ENCODE measurements around the gene TWF2.

Gene TWF2

DNA sequence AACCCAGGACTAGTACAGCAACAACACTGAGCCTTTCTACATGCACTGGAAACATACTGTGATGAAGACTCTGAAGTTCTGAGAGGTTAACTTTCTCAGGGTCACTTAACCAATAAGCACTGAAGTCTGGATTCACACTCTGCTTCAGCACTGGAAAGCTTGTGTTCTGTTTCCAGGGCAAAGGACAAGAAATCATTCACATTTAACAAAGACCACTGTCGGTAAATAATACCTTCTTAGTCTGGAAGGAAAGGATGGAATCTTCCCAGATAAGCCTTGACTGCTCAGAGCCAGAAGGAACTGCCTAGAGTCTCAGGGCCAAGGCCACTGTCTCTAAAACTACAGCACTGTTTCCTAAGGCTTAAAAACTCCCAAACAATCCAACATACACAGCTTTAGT lies 44.3 kb upstream of the TWF2 start:
- no peak for TF ChIP-seq EZH2phosphoT487 (IDR thresholded peaks at IDR 0.05; ENCODE audit: low read depth)
- TF ChIP-seq, protein P1, sequence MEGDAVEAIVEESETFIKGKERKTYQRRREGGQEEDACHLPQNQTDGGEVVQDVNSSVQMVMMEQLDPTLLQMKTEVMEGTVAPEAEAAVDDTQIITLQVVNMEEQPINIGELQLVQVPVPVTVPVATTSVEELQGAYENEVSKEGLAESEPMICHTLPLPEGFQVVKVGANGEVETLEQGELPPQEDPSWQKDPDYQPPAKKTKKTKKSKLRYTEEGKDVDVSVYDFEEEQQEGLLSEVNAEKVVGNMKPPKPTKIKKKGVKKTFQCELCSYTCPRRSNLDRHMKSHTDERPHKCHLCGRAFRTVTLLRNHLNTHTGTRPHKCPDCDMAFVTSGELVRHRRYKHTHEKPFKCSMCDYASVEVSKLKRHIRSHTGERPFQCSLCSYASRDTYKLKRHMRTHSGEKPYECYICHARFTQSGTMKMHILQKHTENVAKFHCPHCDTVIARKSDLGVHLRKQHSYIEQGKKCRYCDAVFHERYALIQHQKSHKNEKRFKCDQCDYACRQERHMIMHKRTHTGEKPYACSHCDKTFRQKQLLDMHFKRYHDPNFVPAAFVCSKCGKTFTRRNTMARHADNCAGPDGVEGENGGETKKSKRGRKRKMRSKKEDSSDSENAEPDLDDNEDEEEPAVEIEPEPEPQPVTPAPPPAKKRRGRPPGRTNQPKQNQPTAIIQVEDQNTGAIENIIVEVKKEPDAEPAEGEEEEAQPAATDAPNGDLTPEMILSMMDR (IDR thresholded peaks at IDR 0.05; ENCODE audit: low read depth, low read length) = no peak
- no peaks in the 10 kb centered on the region for H3K27me3 ChIP-seq (ENCODE audit: low read depth, low read length)
- H4K20me1 ChIP-seq (ENCODE audit: insufficient read depth, low read length) = no peaks in the 10 kb centered on the region
- peaks cover 21% of the 10 kb centered on the region for H3K4me1 ChIP-seq (ENCODE audit: low read length)
- no peak overlapping the region for H3K9ac ChIP-seq (ENCODE audit: low read length)
- no peak overlapping the region for H3K27ac ChIP-seq (ENCODE audit: low read length)
- H3K36me3 ChIP-seq (replicated peaks; ENCODE audit: low read depth, low read length) = no peaks in the 10 kb centered on the region
- no peaks in the 10 kb centered on the region for H3K9me3 ChIP-seq (ENCODE audit: insufficient read depth, low read length)
- peaks cover 18% of the 10 kb centered on the region for H3K79me2 ChIP-seq (ENCODE audit: low read length)
- no peak overlapping the region for H2AFZ ChIP-seq (ENCODE audit: low read depth, low read length)
- no peak overlapping the region for H3K4me2 ChIP-seq (ENCODE audit: low read length)
- H3K4me3 ChIP-seq (ENCODE audit: low read length) = no peak overlapping the region

DNA sequence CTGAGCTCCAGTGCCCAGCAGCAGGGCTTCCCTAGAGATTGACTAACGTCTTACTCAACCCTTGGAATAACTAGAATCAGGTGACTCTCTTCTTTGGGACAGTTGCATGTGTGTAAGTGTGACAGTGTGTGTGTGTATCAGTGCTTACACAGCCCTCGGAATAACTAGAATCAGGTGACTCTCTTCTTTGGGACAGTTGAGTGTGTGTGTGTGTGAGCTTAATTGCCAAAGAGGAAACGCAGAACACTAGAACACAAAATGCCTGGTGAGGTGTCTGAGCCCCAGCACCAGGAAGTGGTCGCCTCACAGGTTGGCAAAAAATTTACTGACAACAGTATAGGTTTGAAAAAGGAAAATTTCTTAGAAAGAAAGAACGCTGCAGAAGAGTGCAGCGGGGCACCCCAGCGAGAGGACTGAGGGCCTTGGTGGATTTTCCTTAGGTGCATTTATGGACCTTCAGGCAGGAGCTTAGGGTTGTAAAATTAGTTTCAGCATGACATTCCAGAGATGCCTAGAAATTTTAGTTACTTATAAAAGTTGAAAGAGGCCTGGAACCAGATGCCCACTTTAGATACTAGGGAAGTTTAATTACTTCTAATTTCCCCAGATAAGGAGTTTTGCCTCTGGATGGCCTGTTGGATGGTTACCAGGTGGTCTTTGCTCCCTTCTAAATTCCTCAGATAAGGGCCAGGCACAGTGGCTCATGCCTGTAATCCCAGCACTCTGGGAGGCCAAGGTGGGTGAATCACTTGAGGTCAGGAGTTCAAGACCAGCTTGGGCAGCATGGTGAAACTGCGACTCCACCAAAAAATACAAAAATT lies 43.2 kb upstream of the TWF2 start:
- Histone ChIP-seq H3K79me2 (ENCODE audit: low read length) (peaks cover 27% of the 10 kb centered on the region), H2AFZ (ENCODE audit: low read depth, low read length) (no peak overlapping the region), H3K9ac (ENCODE audit: low read length) (no peak overlapping the region), H3K9me3 (ENCODE audit: insufficient read depth, low read length) (no peaks in the 10 kb centered on the region), H3K36me3 (replicated peaks; ENCODE audit: low read depth, low read length) (peaks cover 1% of the 10 kb centered on the region), H4K20me1 (ENCODE audit: insufficient read depth, low read length) (peaks cover 5% of the 10 kb centered on the region), H3K4me3 (ENCODE audit: low read length) (no peak overlapping the region), H3K4me2 (ENCODE audit: low read length) (no peak overlapping the region), H3K4me1 (ENCODE audit: low read length) (peaks cover 21% of the 10 kb centered on the region), H3K27ac (ENCODE audit: low read length) (no peak overlapping the region), H3K27me3 (ENCODE audit: low read depth, low read length) (no peaks in the 10 kb centered on the region)
- TF ChIP-seq EZH2phosphoT487 (IDR thresholded peaks at IDR 0.05; ENCODE audit: low read depth) = no peak
- TF ChIP-seq, protein P1 (IDR thresholded peaks at IDR 0.05; ENCODE audit: low read depth, low read length) = no peak

DNA sequence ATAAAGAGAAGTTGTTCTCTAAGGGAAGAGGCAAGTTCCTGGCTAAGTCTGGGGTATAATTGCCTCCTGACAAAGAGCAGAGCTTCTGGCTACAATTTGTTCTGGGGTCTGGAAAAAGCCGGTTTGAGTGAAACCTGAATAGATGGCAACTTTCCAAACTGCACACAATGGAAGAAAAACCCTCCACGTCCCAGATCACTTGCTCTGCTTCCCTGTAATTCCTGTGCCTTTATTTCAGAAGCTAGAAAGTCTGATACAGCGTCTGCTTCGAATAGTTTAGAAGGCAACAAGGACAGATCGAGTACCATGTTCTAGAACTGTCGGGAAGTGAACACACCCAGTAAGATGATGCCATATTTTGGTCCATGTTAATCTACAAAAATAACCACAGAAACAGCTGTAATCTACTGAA lies 41.1 kb upstream of the TWF2 start:
- Histone ChIP-seq H3K27me3 (ENCODE audit: low read depth, low read length) (no peaks in the 10 kb centered on the region), H3K27ac (ENCODE audit: low read length) (no peak overlapping the region), H2AFZ (ENCODE audit: low read depth, low read length) (no peak overlapping the region), H3K9me3 (ENCODE audit: insufficient read depth, low read length) (no peaks in the 10 kb centered on the region), H3K9ac (ENCODE audit: low read length) (no peak overlapping the region), H3K4me3 (ENCODE audit: low read length) (0 out of 2 replicates have a peak overlapping the region, but pooled peaks have one; percentile 84), H3K79me2 (ENCODE audit: low read length) (peaks cover 44% of the 10 kb centered on the region), H4K20me1 (ENCODE audit: insufficient read depth, low read length) (peaks cover 24% of the 10 kb centered on the region), H3K4me1 (ENCODE audit: low read length) (peaks cover 22% of the 10 kb centered on the region), H3K36me3 (replicated peaks; ENCODE audit: low read depth, low read length) (peaks cover 13% of the 10 kb centered on the region), H3K4me2 (ENCODE audit: low read length) (peak overlapping the region; percentile 83; the same call in 1 of the 2 replicates)
- TF ChIP-seq, protein P1 (IDR thresholded peaks at IDR 0.05; ENCODE audit: low read depth, low read length) = no peak
- no peak for TF ChIP-seq EZH2phosphoT487 (IDR thresholded peaks at IDR 0.05; ENCODE audit: low read depth)

DNA sequence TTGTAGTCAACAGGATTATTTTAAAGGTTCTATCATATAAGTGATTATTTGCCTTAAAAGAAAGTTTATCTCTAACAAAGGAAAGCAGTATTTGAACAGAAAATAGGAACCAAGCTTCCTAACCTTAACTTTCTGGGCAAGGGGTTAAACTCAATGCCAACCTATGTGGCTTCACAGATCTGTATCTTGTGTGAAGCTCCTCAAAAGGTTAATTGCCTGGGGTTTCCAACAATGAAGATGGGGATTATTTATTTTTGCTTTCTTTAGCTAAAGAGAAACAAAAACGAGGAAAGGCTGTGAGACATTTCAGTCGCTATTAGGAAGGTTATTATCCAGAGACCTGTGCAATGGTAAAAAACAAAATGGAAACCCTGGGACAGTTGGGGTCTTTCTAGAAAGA lies 40.6 kb upstream of the TWF2 start:
- Histone ChIP-seq H4K20me1 (ENCODE audit: insufficient read depth, low read length) (peaks cover 26% of the 10 kb centered on the region), H3K36me3 (replicated peaks; ENCODE audit: low read depth, low read length) (peaks cover 13% of the 10 kb centered on the region), H3K79me2 (ENCODE audit: low read length) (peaks cover 48% of the 10 kb centered on the region), H3K9ac (ENCODE audit: low read length) (peak overlapping the region; percentile 93), H3K4me2 (ENCODE audit: low read length) (peak overlapping the region; percentile 83), H3K27me3 (ENCODE audit: low read depth, low read length) (no peaks in the 10 kb centered on the region), H3K4me3 (ENCODE audit: low read length) (peak overlapping the region; percentile 84), H3K9me3 (ENCODE audit: insufficient read depth, low read length) (no peaks in the 10 kb centered on the region), H3K4me1 (ENCODE audit: low read length) (peaks cover 21% of the 10 kb centered on the region), H3K27ac (ENCODE audit: low read length) (no peak overlapping the region), H2AFZ (ENCODE audit: low read depth, low read length) (no peak overlapping the region)
- no peak for TF ChIP-seq EZH2phosphoT487 (IDR thresholded peaks at IDR 0.05; ENCODE audit: low read depth)
- TF ChIP-seq, protein P1 (IDR thresholded peaks at IDR 0.05; ENCODE audit: low read depth, low read length) = no peak

All from OCI-LY3 (cell line).